ENCODE results near the gene NR3C2. TPM values are rescaled to one million over a fixed set of nuclear protein-coding genes. Genes with fewer than 3 reads are reported as not detected.

The NR3C2 gene
- polyA plus RNA-seq, 2 donors = 0.57 to 0.67 TPM

- peaks cover 2 to 5% of the 10 kb centered on the region in 2 donors for H3K4me1 ChIP-seq (ENCODE audit: control insufficient read depth in 2 of 2, insufficient read depth in 2 of 2, low read length in 1 of 2)
- 80 to 81% methylated on average over 13 of the region's 13 CpGs for whole genome bisulfite sequencing, 2 donors
- H3K27ac ChIP-seq (ENCODE audit: low read depth in 2 of 2, low read length in 1 of 2) = no peak overlapping the region
- no peaks in the 10 kb centered on the region for H3K27me3 ChIP-seq (ENCODE audit: control insufficient read depth in 1 of 2, insufficient read depth in 2 of 2, low read length in 2 of 2)
- H3K9me3 ChIP-seq (ENCODE audit: control insufficient read depth in 2 of 2, insufficient read depth in 1 of 2, low read depth in 1 of 2, low read length in 1 of 2) = peaks cover 0 to 5% of the 10 kb centered on the region in 2 donors
- peaks cover 4 to 17% of the 10 kb centered on the region in 2 donors for H3K36me3 ChIP-seq (ENCODE audit: control insufficient read depth in 2 of 2, insufficient read depth in 2 of 2, low read length in 1 of 2)
- H3K4me3 ChIP-seq (ENCODE audit: low read depth in 1 of 2, low read length in 2 of 2) = no peak overlapping the region
Measured at GRCh38 chr4:148068065-148068911, 373.9 kb downstream of the NR3C2 start.

- 82 to 88% methylated on average over 6 of the region's 6 CpGs for WGBS, 2 donors
- Histone ChIP-seq H3K36me3 (ENCODE audit: control insufficient read depth in 2 of 2, insufficient read depth in 2 of 2, low read length in 1 of 2) (peaks cover 4 to 10% of the 10 kb centered on the region in 2 donors), H3K4me1 (ENCODE audit: control insufficient read depth in 2 of 2, insufficient read depth in 2 of 2, low read length in 1 of 2) (peaks cover 2 to 5% of the 10 kb centered on the region in 2 donors)
Measured at GRCh38 chr4:148067301-148067916, 374.8 kb downstream of the NR3C2 start.

GRCh38 chr4:148065075-148065474, 377.1 kb downstream of the NR3C2 start:
- peaks cover 4 to 5% of the 10 kb centered on the region in 2 donors for H3K36me3 ChIP-seq (ENCODE audit: control insufficient read depth in 2 of 2, insufficient read depth in 2 of 2, low read length in 1 of 2)
- no peak overlapping the region for H3K27ac ChIP-seq (ENCODE audit: low read depth in 2 of 2, low read length in 1 of 2)
- H3K4me1 ChIP-seq (ENCODE audit: control insufficient read depth in 2 of 2, insufficient read depth in 2 of 2, low read length in 1 of 2) = peaks cover 2 to 5% of the 10 kb centered on the region in 2 donors
- no peak overlapping the region for H3K4me3 ChIP-seq (ENCODE audit: low read depth in 1 of 2, low read length in 2 of 2)
- H3K9me3 ChIP-seq (ENCODE audit: control insufficient read depth in 2 of 2, insufficient read depth in 1 of 2, low read depth in 1 of 2, low read length in 1 of 2) = no peaks in the 10 kb centered on the region
- no peaks in the 10 kb centered on the region for H3K27me3 ChIP-seq (ENCODE audit: control insufficient read depth in 1 of 2, insufficient read depth in 2 of 2, low read length in 2 of 2)
- WGBS, 2 donors = 69 to 74% methylated on average over 5 of the region's 5 CpGs

More at GRCh38 chr4:148067301-148067916, 374.8 kb downstream of the NR3C2 start:
- H3K9me3 ChIP-seq (ENCODE audit: control insufficient read depth in 2 of 2, insufficient read depth in 1 of 2, low read depth in 1 of 2, low read length in 1 of 2) = no peaks in the 10 kb centered on the region
- no peak overlapping the region for H3K4me3 ChIP-seq (ENCODE audit: low read depth in 1 of 2, low read length in 2 of 2)
- no peaks in the 10 kb centered on the region for H3K27me3 ChIP-seq (ENCODE audit: control insufficient read depth in 1 of 2, insufficient read depth in 2 of 2, low read length in 2 of 2)
- H3K27ac ChIP-seq (ENCODE audit: low read depth in 2 of 2, low read length in 1 of 2) = no peak overlapping the region

GRCh38 chr4:148064451-148064850, 377.8 kb downstream of the NR3C2 start:
- Histone ChIP-seq H3K4me1 (ENCODE audit: control insufficient read depth in 2 of 2, insufficient read depth in 2 of 2, low read length in 1 of 2) (peaks cover under 1 to 5% of the 10 kb centered on the region in 2 donors), H3K36me3 (ENCODE audit: control insufficient read depth in 2 of 2, insufficient read depth in 2 of 2, low read length in 1 of 2) (peaks cover 4 to 5% of the 10 kb centered on the region in 2 donors), H3K9me3 (ENCODE audit: control insufficient read depth in 2 of 2, insufficient read depth in 1 of 2, low read depth in 1 of 2, low read length in 1 of 2) (no peaks in the 10 kb centered on the region), H3K27me3 (ENCODE audit: control insufficient read depth in 1 of 2, insufficient read depth in 2 of 2, low read length in 2 of 2) (no peaks in the 10 kb centered on the region), H3K27ac (ENCODE audit: low read depth in 2 of 2, low read length in 1 of 2) (no peak overlapping the region), H3K4me3 (ENCODE audit: low read depth in 1 of 2, low read length in 2 of 2) (no peak overlapping the region)
- WGBS, 2 donors = 95 to 97% methylated on average over 9 of the region's 9 CpGs

GRCh38 chr4:148062301-148062950, 379.8 kb downstream of the NR3C2 start:
- H3K36me3 ChIP-seq (ENCODE audit: control insufficient read depth in 2 of 2, insufficient read depth in 2 of 2, low read length in 1 of 2) = peaks cover 4 to 5% of the 10 kb centered on the region in 2 donors
- 82 to 93% methylated on average over 10 of the region's 10 CpGs for WGBS, 2 donors
- no peaks in the 10 kb centered on the region for H3K9me3 ChIP-seq (ENCODE audit: control insufficient read depth in 2 of 2, insufficient read depth in 1 of 2, low read depth in 1 of 2, low read length in 1 of 2)
- no peak overlapping the region for H3K27ac ChIP-seq (ENCODE audit: low read depth in 2 of 2, low read length in 1 of 2)
- no peak overlapping the region for H3K4me3 ChIP-seq (ENCODE audit: low read depth in 1 of 2, low read length in 2 of 2)
- H3K27me3 ChIP-seq (ENCODE audit: control insufficient read depth in 1 of 2, insufficient read depth in 2 of 2, low read length in 2 of 2) = no peaks in the 10 kb centered on the region
- H3K4me1 ChIP-seq (ENCODE audit: control insufficient read depth in 2 of 2, insufficient read depth in 2 of 2, low read length in 1 of 2) = peaks cover 3 to 4% of the 10 kb centered on the region in 2 donors

- no peak overlapping the region for H3K4me3 ChIP-seq (ENCODE audit: low read depth in 1 of 2, low read length in 2 of 2)
- no peak overlapping the region for H3K27ac ChIP-seq (ENCODE audit: low read depth in 2 of 2, low read length in 1 of 2)
- peaks cover under 1 to 5% of the 10 kb centered on the region in 2 donors for H3K36me3 ChIP-seq (ENCODE audit: control insufficient read depth in 2 of 2, insufficient read depth in 2 of 2, low read length in 1 of 2)
- no peaks in the 10 kb centered on the region for H3K27me3 ChIP-seq (ENCODE audit: control insufficient read depth in 1 of 2, insufficient read depth in 2 of 2, low read length in 2 of 2)
- H3K4me1 ChIP-seq (ENCODE audit: control insufficient read depth in 2 of 2, insufficient read depth in 2 of 2, low read length in 1 of 2) = peaks cover 1 to 7% of the 10 kb centered on the region in 2 donors
- H3K9me3 ChIP-seq (ENCODE audit: control insufficient read depth in 2 of 2, insufficient read depth in 1 of 2, low read depth in 1 of 2, low read length in 1 of 2) = no peaks in the 10 kb centered on the region
- WGBS, 2 donors = 65% methylated on average over 8 of the region's 8 CpGs
Measured at GRCh38 chr4:148061795-148062194, 380.4 kb downstream of the NR3C2 start.

- peaks cover 0 to 5% of the 10 kb centered on the region in 2 donors for H3K36me3 ChIP-seq (ENCODE audit: control insufficient read depth in 2 of 2, insufficient read depth in 2 of 2, low read length in 1 of 2)
- no peak overlapping the region for H3K27ac ChIP-seq (ENCODE audit: low read depth in 2 of 2, low read length in 1 of 2)
- 35 to 39% methylated on average over 4 of the region's 4 CpGs for WGBS, 2 donors
- no peaks in the 10 kb centered on the region for H3K9me3 ChIP-seq (ENCODE audit: control insufficient read depth in 2 of 2, insufficient read depth in 1 of 2, low read depth in 1 of 2, low read length in 1 of 2)
- H3K4me3 ChIP-seq (ENCODE audit: low read depth in 1 of 2, low read length in 2 of 2) = no peak overlapping the region
- H3K27me3 ChIP-seq (ENCODE audit: control insufficient read depth in 1 of 2, insufficient read depth in 2 of 2, low read length in 2 of 2) = no peaks in the 10 kb centered on the region
- H3K4me1 ChIP-seq (ENCODE audit: control insufficient read depth in 2 of 2, insufficient read depth in 2 of 2, low read length in 1 of 2) = peaks cover 0 to 8% of the 10 kb centered on the region in 2 donors
Measured at GRCh38 chr4:148061141-148061481, 381.1 kb downstream of the NR3C2 start.

GRCh38 chr4:148060264-148061140, 381.7 kb downstream of the NR3C2 start:
- Histone ChIP-seq H3K27me3 (ENCODE audit: control insufficient read depth in 1 of 2, insufficient read depth in 2 of 2, low read length in 2 of 2) (no peaks in the 10 kb centered on the region), H3K4me1 (ENCODE audit: control insufficient read depth in 2 of 2, insufficient read depth in 2 of 2, low read length in 1 of 2) (peaks cover 0 to 8% of the 10 kb centered on the region in 2 donors), H3K36me3 (ENCODE audit: control insufficient read depth in 2 of 2, insufficient read depth in 2 of 2, low read length in 1 of 2) (peaks cover 0 to 5% of the 10 kb centered on the region in 2 donors), H3K9me3 (ENCODE audit: control insufficient read depth in 2 of 2, insufficient read depth in 1 of 2, low read depth in 1 of 2, low read length in 1 of 2) (no peaks in the 10 kb centered on the region), H3K27ac (ENCODE audit: low read depth in 2 of 2, low read length in 1 of 2) (peak overlapping the region in 1 of 2 donors; percentile 71), H3K4me3 (ENCODE audit: low read depth in 1 of 2, low read length in 2 of 2) (no peak overlapping the region)
- WGBS, 2 donors = 59 to 64% methylated on average over 13 of the region's 13 CpGs
